ENCODE data around the gene BRI3.
A peak's percentile ranks its signal among the peaks of the same experiment; 100 is the strongest.

The BRI3 gene, protein sequence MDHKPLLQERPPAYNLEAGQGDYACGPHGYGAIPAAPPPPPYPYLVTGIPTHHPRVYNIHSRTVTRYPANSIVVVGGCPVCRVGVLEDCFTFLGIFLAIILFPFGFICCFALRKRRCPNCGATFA

GRCh38 chr7:98280791-98281756 lies at the start of gene BRI3:
Gene BRI3, plus strand, starts transcription at chr7:98281686. Its CDS starts 110 bp downstream, at chr7:98281796.
- peak; percentile 82 to 84 for ATAC-seq

DNA sequence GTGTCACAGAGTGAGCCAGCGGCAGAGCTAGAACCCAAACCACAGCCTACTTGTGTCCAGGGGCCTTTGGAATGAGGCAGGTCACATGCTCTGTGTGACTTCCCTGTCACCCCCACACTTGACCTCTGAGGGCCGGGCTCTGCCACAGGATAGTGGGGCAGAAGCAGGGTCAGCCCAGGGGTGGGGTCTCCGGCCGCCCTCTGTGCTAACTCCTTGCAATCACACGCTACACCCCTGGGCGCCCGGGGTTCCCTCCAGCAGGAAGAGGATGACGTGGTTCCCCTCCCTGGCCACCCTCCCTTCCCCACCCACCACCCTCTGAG lies 49.3 kb upstream of the BRI3 start:
- no peak for ATAC-seq

GRCh38 chr7:98232799-98233198 lies 48.7 kb upstream of the BRI3 start:
- ATAC-seq: no peak

- no peak for ATAC-seq
Measured at GRCh38 chr7:98233219-98234070, 48.0 kb upstream of the BRI3 start.

DNA sequence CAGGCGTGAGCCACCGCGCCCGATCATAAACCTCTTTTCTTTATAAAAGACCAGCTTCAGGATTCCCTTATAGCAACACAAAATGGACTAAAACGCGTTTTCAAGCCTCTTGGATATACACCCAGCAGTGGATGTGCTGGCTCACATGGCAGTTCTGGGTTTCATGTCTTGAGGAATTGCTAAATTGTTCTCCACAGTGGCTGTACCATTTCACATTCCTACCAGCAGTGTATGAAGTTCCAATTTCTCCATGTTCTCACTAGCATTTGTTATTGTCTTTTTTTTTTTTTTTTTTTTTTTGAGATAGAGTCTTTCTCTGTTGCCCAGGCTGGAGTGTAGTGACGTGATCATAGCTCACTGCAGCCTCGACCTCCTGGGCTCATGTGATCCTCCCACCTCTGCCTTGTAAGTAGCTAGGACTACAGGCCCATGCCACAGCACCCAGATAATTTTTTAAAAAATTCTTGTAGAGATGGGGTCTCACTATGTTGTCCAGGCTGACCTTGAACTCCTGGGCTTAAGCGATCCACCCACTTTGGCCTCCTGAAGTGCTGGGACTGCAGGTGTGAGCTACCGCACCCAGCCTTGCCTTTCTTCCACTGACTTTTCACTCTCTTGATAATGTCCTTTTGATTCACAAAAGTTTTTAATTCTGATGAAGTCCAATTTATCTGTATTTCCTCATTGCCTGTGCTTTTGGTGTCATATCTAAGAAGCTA lies 46.9 kb upstream of the BRI3 start:
- ATAC-seq: no peak

DNA sequence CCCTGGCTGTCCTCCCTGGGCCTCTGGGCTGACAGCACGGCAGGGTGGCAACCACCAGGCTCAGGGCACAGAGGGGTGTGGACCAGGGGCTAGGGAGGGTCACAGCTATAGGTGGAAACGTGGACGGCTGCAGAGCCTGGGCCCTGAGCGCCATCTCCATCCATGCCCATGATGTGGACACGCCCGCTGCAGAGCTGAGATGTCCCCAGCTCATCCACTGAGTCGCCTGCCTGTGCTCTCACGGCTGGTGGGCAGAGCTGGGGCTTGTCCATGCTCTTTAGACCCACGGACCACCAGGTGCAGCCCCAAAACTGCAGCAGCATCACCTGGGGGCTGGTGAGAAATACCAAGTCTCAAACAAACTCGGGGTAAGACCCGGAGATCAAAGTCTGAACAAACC lies 45.6 kb upstream of the BRI3 start:
- no peak for ATAC-seq

- no peak for ATAC-seq
Measured at GRCh38 chr7:98236355-98237185, 44.9 kb upstream of the BRI3 start.

DNA sequence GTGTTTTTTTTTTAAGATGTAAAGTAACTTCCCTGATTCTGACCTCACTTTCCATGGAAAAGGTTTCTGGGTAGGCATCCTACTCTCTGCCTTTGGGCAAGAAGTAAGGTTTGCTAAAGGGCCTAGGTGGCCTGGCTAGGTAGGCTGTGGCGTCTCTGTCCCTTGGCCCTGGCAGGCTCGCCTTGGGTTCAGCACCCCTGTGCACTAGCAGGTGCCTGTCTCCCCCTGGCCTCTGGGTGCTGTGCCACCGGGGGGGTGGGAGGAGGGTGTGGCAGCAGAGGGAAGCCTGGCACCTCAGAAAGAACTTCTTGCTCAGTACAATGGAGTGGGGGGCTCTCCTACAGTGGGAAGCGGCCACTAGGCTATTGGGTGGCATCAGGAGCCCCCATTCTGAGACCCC lies 43.4 kb upstream of the BRI3 start:
- ATAC-seq: no peak

DNA sequence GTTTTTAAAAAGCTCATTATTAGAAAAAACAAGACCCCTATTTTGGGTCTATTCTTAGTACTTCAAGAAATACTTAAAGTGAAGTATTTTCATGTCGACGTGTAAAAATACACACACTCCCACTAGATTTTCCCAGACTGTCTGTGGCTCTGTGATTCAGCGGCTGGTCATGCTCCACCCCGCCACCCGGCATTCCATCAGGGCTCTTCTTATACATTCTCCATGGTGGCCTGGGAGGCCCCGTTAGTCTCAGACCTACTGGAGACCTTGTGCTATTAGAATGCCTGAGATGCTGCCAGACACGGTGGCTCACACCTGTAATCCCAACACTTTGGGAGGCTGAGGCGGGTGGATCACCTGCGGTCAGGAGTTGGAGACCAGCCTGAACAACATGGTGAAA lies 42.5 kb upstream of the BRI3 start:
- ATAC-seq: no peak

GRCh38 chr7:98240961-98241673 lies 40.4 kb upstream of the BRI3 start:
- peak in 1 of 2 donors; percentile 20 for ATAC-seq

DNA sequence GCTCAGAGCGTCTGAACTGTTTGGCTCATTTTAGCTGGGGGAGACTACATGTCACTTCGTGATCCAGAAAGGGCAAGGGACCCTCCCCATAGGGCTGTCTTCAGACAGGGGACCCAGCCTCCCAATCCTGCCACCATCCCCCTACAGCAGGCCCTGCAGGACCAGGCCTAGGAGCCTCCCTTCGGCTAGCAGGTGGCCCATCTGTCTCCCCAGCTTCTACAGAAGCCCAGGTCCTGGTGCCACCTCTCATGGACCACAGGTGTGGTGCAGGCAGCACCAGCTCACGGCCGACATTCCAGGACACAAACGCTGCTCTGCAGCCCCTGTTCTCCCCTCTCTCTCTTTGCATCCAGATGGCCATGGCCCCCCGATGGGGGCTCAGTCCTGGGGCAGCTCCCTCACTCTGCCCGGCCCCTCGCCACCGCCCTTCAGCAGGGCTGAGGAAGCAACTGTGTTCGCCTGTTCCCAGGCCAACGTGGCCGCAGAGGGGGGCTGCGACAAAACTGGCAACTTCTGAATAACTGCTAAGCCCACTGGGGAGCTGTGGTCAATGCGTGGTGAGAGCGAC lies 39.7 kb upstream of the BRI3 start:
- no peak for ATAC-seq

DNA sequence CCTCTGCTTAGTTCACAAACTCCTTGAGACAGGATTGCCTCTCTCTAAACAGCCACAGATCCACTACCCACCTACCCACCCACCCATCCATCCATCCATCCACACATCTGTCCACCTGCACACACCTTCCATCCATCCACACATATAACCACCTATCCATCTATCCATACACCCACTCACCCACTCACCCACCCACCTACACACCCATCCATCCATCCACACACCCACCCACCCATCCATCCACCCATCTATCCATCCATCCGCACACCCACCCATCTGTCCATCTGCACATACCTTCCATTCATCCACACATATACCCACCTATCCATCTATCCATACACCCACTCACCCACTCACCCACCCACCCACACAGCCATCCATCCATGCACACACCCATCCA lies 39.1 kb upstream of the BRI3 start:
- no peak for ATAC-seq

DNA sequence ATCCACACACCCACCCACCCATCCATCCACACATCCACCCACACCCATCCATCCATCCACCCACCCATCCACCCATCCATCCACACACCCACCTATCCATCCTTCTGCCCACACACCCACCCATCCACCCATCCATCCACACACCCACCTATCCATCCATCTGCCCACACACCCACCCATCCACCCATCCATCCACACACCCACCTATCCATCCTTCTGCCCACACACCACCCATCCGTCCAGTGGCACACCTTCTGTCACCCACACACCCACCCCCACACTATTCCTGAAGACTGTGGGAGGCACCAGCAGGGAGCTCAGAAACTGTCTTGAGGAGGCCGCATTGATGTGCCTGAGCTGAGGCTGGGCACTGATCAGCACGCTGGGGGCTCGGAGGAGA lies 38.6 kb upstream of the BRI3 start:
- ATAC-seq: no peak

DNA sequence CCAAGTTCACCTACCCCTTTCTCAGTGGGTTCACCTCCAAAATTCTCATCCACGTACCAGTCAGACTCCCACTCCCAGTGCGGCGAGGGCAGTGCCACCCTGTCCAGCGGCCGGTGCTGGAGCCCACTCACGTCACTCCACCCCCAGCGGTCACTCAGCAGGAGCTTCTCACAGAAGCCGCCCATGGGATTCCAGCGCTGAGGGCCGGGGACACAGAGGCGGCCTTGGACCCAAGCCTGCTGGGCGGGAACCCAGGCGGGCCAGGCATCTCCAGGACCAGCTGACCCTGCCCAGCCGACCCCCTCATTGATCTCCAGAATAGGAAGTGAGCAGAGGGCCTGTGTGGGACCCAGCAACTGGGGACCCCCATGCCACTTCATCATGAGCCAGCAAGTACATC lies 36.6 kb upstream of the BRI3 start:
- ATAC-seq: no peak

DNA sequence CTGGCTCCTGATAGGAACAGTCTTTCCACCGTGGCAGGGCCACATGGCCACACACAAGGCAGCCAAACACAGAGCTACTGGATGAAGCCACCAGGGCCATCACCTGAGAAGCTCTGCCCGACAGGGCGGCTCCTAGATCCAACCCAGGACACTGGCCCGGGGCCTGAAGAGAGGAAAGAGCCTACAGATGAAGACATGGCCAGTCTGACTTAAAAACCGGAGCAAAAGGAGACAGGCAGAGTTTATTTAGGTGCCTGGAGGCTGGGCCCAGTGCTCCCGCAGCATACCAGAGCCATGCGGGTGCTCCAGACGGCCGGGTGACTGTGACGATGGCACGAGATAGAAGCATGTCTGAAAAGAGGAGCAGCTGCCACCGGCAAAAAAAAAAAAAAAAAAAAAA lies 33.3 kb upstream of the BRI3 start:
- ATAC-seq: no peak

DNA sequence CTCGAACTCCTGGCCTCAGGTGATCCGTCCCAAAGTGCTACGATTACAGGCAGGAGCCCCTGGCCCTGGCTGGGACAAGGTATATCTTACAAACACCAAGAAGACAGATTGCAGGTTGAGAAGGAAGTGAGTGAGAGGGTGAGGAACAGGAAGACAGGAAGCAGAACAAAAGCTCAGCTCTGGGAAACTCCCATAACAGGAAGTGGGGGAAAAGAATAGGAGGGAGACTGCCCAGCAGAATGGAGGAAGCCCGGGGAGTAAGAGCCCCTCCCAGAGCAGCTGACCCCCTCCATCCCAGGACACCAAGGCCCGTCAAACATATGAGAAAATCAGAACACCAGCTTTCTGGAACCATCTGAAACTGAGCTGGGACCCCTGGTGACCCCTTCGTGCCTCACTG lies 32.4 kb upstream of the BRI3 start:
- no peak for ATAC-seq

DNA sequence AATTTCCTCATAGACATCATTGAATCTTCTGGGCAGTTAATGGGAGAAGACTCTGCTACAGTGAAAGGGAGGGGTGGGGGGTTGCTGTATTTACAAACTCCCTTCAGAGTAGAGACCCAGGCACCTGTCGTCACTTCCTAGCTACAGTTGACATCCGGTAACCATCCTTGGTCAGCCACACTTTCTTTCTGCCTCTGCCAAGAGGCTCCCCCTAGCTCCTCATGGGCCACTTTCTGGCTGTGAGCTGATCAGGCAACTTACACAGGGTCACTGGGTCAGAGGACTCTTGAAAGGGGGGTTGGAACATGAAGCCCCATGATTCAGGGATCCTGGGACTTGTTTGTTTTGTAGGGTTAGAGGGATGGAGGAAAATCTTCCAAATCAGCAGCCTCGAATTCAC lies 30.7 kb upstream of the BRI3 start:
- ATAC-seq: no peak

DNA sequence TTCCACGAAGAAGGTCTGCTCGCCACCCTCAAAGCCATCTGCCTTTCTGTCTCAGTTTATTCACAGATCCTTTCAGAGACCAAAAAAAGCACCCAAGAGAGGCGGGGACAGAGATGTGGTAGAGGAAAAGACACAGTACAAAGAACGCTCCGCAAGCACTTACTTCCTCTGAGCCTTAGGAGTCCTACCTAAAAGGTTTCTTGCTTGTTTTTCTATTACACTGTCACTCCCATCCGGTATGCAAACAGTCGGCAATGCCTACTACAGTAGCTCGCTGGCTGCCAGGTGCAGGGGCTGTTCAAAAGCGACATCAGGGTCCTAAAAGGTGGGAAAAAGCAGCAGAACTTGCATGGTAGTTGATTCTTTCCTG lies 30.3 kb upstream of the BRI3 start:
- ATAC-seq: peak in 1 of 2 donors; percentile 1

- peak; percentile 98 for ATAC-seq
Measured at GRCh38 chr7:98251601-98252424, 29.7 kb upstream of the BRI3 start, which contains the start of gene TECPR1. Gene TECPR1, minus strand, starts transcription at chr7:98252232. Its CDS starts 6,086 bp downstream, at chr7:98246146.
